ENCODE data around the gene LRP1-AS.

LRP1-AS gene

GRCh38 chr12:57181072-57181471 is 33.7 kb upstream of the LRP1-AS start:
- no peak for DNase-seq
- intact Hi-C loops (cut with DNase I) = no loop called here

- no peak for DNase-seq
- intact Hi-C loops (cut with DNase I) = no loop called here
These were observed 33.0 kb upstream of the LRP1-AS start for GRCh38 chr12:57180321-57180989.

- intact Hi-C loops (cut with DNase I) = no loop called here
- no peak for DNase-seq
These were observed 32.1 kb upstream of the LRP1-AS start for GRCh38 chr12:57179331-57180086.

- DNase-seq = peak in 2 of 10 donors; percentile 51 to 74
- intact Hi-C loops (cut with DNase I) = no loop called here
These were observed 30.8 kb upstream of the LRP1-AS start for GRCh38 chr12:57178213-57178612.

GRCh38 chr12:57177354-57177753 is 29.9 kb upstream of the LRP1-AS start:
- DNase-seq = peak in 1 of 10 donors; percentile 35

GRCh38 chr12:57176846-57177245 is 29.4 kb upstream of the LRP1-AS start:
- intact Hi-C loops (cut with DNase I) = no loop called here
- DNase-seq = peak in 1 of 10 donors; percentile 42

More at GRCh38 chr12:57177354-57177753, 29.9 kb upstream of the LRP1-AS start:
- intact Hi-C loops (cut with DNase I) = no loop called here

- intact Hi-C loops (cut with DNase I) = no loop called here
- DNase-seq = no peak
These were observed 28.7 kb upstream of the LRP1-AS start for GRCh38 chr12:57176139-57176477.

- intact Hi-C loops (cut with DNase I) = no loop called here
These were observed 28.2 kb upstream of the LRP1-AS start for GRCh38 chr12:57175428-57176138.

GRCh38 chr12:57173683-57174082 is 26.3 kb upstream of the LRP1-AS start:
- DNase-seq = peak in 2 of 10 donors; percentile 64 to 87
- intact Hi-C loops (cut with DNase I) = no loop called here

More at GRCh38 chr12:57175428-57176138, 28.2 kb upstream of the LRP1-AS start:
- DNase-seq = peak; percentile 62 to 96 (median 84)

GRCh38 chr12:57173089-57173488 is 25.7 kb upstream of the LRP1-AS start:
- intact Hi-C loops (cut with DNase I) = no loop called here
- peak in 1 of 10 donors; percentile 82 for DNase-seq

- intact Hi-C loops (cut with DNase I) = no loop called here
- DNase-seq = peak in 1 of 10 donors; percentile 62
These were observed 24.2 kb upstream of the LRP1-AS start for GRCh38 chr12:57171668-57172067.

GRCh38 chr12:57170927-57171326 is 23.5 kb upstream of the LRP1-AS start:
- intact Hi-C loops (cut with DNase I) = no loop called here

GRCh38 chr12:57170408-57170807 is 23.0 kb upstream of the LRP1-AS start:
- DNase-seq = no peak
- intact Hi-C loops (cut with DNase I) = no loop called here

More at GRCh38 chr12:57170927-57171326, 23.5 kb upstream of the LRP1-AS start:
- DNase-seq = no peak

GRCh38 chr12:57169969-57170368 is 22.6 kb upstream of the LRP1-AS start:
- intact Hi-C loops (cut with DNase I) = no loop called here

GRCh38 chr12:57169046-57169795 is 21.8 kb upstream of the LRP1-AS start:
- intact Hi-C loops (cut with DNase I) = no loop called here
- DNase-seq = peak in 1 of 10 donors; percentile 68

More at GRCh38 chr12:57169969-57170368, 22.6 kb upstream of the LRP1-AS start:
- DNase-seq = no peak

- intact Hi-C loops (cut with DNase I) = no loop called here
- peak in 1 of 10 donors; percentile 39 for DNase-seq
These were observed 20.6 kb upstream of the LRP1-AS start for GRCh38 chr12:57168058-57168457.

GRCh38 chr12:57166971-57167371 is 19.6 kb upstream of the LRP1-AS start:
- intact Hi-C loops (cut with DNase I) = no loop called here
- peak in 1 of 10 donors; percentile 72 for DNase-seq

GRCh38 chr12:57165741-57166140 is 18.3 kb upstream of the LRP1-AS start:
- DNase-seq = no peak
- intact Hi-C loops (cut with DNase I) = no loop called here

GRCh38 chr12:57164966-57165625 is 17.7 kb upstream of the LRP1-AS start:
- intact Hi-C loops (cut with DNase I) = no loop called here
- no peak for DNase-seq

GRCh38 chr12:57164454-57164853 is 17.0 kb upstream of the LRP1-AS start:
- no peak for DNase-seq
- intact Hi-C loops (cut with DNase I) = no loop called here
